PC-3 (cell line): ENCODE measurements around the gene LMX1A. TPM values are rescaled to one million over a fixed set of nuclear protein-coding genes. Genes with fewer than 3 reads are reported as not detected.

Source experiments
- ATAC-seq: fragments of 200-7000 bp; cut with Tn5 transposase; 2 replicates; pipeline ENCODE4 v1.9.1; 2020; ENCODE audit warnings: mild to moderate bottlenecking, moderate library complexity
- BruUV-seq: library from RNA; stranded (reverse); fragments of 400-500 nt; replicated peaks from 2 replicates; lab custom pipeline; 2021; lab: Mats Ljungman, UMichigan
- CTCF ChIA-PET: fragments of 300-600 bp; sonication (Branson Sonifier 250); formaldehyde crosslinking; loops from one replicate; lab custom pipeline; 2022; ENCODE audit warnings: antibody characterized with exemption; lab: Charles Lee
- POLR2A ChIA-PET: fragments of 300-600 bp; sonication (Branson Sonifier 250); formaldehyde crosslinking; loops from one replicate; lab custom pipeline; 2022; ENCODE audit warnings: antibody characterized with exemption; ENCODE audit not compliant: unreplicated experiment; lab: Charles Lee
- DNase-seq: peaks from one replicate; pipeline ENCODE4 v3.0.0-alpha.2; 2015
- H2AFZ ChIP-seq: fragments of 300-600 bp; sonication (generic); 2 replicates; pipeline ENCODE4 v1.6.0; 2016; ENCODE audit warnings: antibody characterized with exemption, low read length
- H3F3A ChIP-seq: fragments of 300-600 bp; sonication (generic); one replicate; pipeline ENCODE4 v1.6.0; 2017; ENCODE audit warnings: antibody characterized with exemption, low read length, control low read depth, mild to moderate bottlenecking; ENCODE audit not compliant: unreplicated experiment
- H3K27ac ChIP-seq: fragments of 300-600 bp; sonication (generic); 2 replicates; pipeline ENCODE4 v1.5.1; 2016; ENCODE audit warnings: mild to moderate bottlenecking, low read length
- H3K27me3 ChIP-seq: fragments of 300-600 bp; sonication (generic); 2 replicates; pipeline ENCODE4 v1.6.1; 2016; ENCODE audit warnings: low read length, mixed read lengths
- H3K36me3 ChIP-seq: fragments of 300-600 bp; sonication (generic); 2 replicates; pipeline ENCODE4 v1.6.1; 2016; ENCODE audit warnings: low read depth, mixed run types, low read length, mixed read lengths
- H3K4me1 ChIP-seq: fragments of 300-600 bp; sonication (generic); 2 replicates; pipeline ENCODE4 v1.5.1; 2016; ENCODE audit warnings: low read length; ENCODE audit not compliant: insufficient read depth
- H3K4me2 ChIP-seq: fragments of 300-600 bp; sonication (generic); 2 replicates; pipeline ENCODE4 v1.6.0; 2016; ENCODE audit warnings: low read length
- H3K4me3 ChIP-seq: fragments of 300-600 bp; sonication (generic); 2 replicates; pipeline ENCODE4 v1.5.1; 2016; ENCODE audit warnings: mild to moderate bottlenecking, low read length, mixed read lengths
- H3K79me2 ChIP-seq: fragments of 300-600 bp; sonication (generic); 2 replicates; pipeline ENCODE4 v1.6.1; 2017; ENCODE audit warnings: low read length, mixed read lengths
- H3K9ac ChIP-seq: fragments of 300-600 bp; sonication (generic); 2 replicates; pipeline ENCODE4 v1.6.0; 2016; ENCODE audit warnings: mild to moderate bottlenecking, low read length
- H3K9me2 ChIP-seq: fragments of 300-600 bp; sonication (generic); replicated peaks from 2 replicates; pipeline ENCODE4 v1.6.1; 2016; ENCODE audit warnings: mixed run types, low read length, mixed read lengths
- H3K9me3 ChIP-seq: fragments of 300-600 bp; sonication (generic); 2 replicates; pipeline ENCODE4 v1.6.1; 2016; ENCODE audit warnings: low read length, mixed read lengths
- H4K20me1 ChIP-seq: fragments of 300-600 bp; sonication (generic); 2 replicates; pipeline ENCODE4 v1.6.1; 2016; ENCODE audit warnings: low read length, mixed read lengths
- CTCF ChIP-seq: fragments of 300-600 bp; sonication (generic); conservative IDR thresholded peaks from 2 replicates; pipeline ENCODE4 v1.5.1; 2017; ENCODE audit warnings: antibody characterized with exemption, low read depth, mild to moderate bottlenecking, low read length
- EZH2 ChIP-seq: fragments of 300-600 bp; sonication (generic); IDR thresholded peaks from one replicate; pipeline ENCODE4 v1.6.1; 2017; ENCODE audit warnings: antibody characterized with exemption, mild to moderate bottlenecking, low read length; ENCODE audit not compliant: unreplicated experiment
- EZH2phosphoT487 ChIP-seq: fragments of 300-600 bp; sonication (generic); IDR thresholded peaks from 2 replicates; pipeline ENCODE4 v1.6.1; 2018; ENCODE audit warnings: mild to moderate bottlenecking, antibody characterized with exemption, low read length, borderline replicate concordance
- intact Hi-C: fragments of 100-400 bp; cut with micrococcal nuclease; formaldehyde crosslinking; loops from 2 replicates; pipeline ENCODE4 v1.9.0; 2023
- total RNA-seq: library from RNA; depleted of rRNA; stranded (reverse); fragments of >200 nt; gene quantifications from 2 replicates; pipeline ENCODE4 v1.2.3, GENCODE V29; 2014

Gene LMX1A
- total RNA-seq, 1 experiment from 2014 or later = not detected

- Histone ChIP-seq H3K79me2 (no peaks in the 10 kb centered on the region), H3K27me3 (peaks cover 5% of the 10 kb centered on the region; the same call in 1 of the 2 replicates), H3F3A (no peaks in the 10 kb centered on the region), H3K36me3 (no peaks in the 10 kb centered on the region), H3K27ac (no peak overlapping the region), H2AFZ (no peak overlapping the region), H3K9me2 (no peaks in the 10 kb centered on the region), H4K20me1 (no peaks in the 10 kb centered on the region), H3K4me2 (no peak overlapping the region), H3K9ac (no peak overlapping the region), H3K4me3 (no peak overlapping the region), H3K4me1 (no peaks in the 10 kb centered on the region), H3K9me3 (no peaks in the 10 kb centered on the region)
- no TSS peak for BruUV-seq
- ChIA-PET POLR2A (no interaction called here), CTCF (no interaction called here)
- DNase-seq (no peak), ATAC-seq (no peak)
- TF ChIP-seq EZH2phosphoT487 (no peak), CTCF (no peak), EZH2 (no peak)
- intact Hi-C loops = no loop called here
Measured at GRCh38 chr1:165248969-165249571, 107.4 kb downstream of the LMX1A start.

DNA sequence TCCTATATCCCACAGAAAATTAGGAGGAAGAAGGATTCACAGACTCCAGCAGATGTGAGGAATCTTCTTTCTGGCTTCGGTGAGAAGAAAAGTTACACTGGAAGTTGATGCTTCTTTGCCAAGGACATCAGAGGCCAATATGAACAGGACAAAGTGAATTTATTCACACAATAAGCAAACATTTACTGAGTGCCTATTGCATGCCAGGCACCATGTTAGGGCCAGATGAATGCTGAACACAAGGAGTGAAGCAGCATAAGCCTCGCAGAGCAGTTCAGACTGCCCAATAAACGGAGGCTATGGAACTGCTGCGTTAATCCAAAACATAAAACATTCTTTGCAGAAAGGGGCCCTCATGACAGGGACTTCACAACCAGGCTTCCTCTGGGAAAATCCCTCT lies 114.6 kb downstream of the LMX1A start:
- peaks cover 59% of the 10 kb centered on the region for H3K27me3 ChIP-seq
- POLR2A ChIA-PET = no interaction called here
- intact Hi-C loops = no loop called here
- H3K9me2 ChIP-seq = no peaks in the 10 kb centered on the region
- H3K27ac ChIP-seq = no peak overlapping the region
- DNase-seq = no peak
- no peak for ATAC-seq
- CTCF ChIA-PET = no interaction called here
- no peaks in the 10 kb centered on the region for H4K20me1 ChIP-seq
- H2AFZ ChIP-seq = no peak overlapping the region
- no peaks in the 10 kb centered on the region for H3K79me2 ChIP-seq
- H3K36me3 ChIP-seq = no peaks in the 10 kb centered on the region
- no TSS peak for BruUV-seq
- no peaks in the 10 kb centered on the region for H3F3A ChIP-seq
- H3K4me1 ChIP-seq = no peaks in the 10 kb centered on the region
- no peak overlapping the region for H3K4me2 ChIP-seq
- H3K9ac ChIP-seq = no peak overlapping the region
- H3K9me3 ChIP-seq = no peaks in the 10 kb centered on the region
- H3K4me3 ChIP-seq = no peak overlapping the region
- no peak for TF ChIP-seq EZH2
- no peak for TF ChIP-seq CTCF
- no peak for TF ChIP-seq EZH2phosphoT487

GRCh38 chr1:165241321-165241720 lies 115.2 kb downstream of the LMX1A start:
- Histone ChIP-seq H3K27ac (no peak overlapping the region), H3K4me1 (no peaks in the 10 kb centered on the region), H3K4me2 (no peak overlapping the region), H2AFZ (no peak overlapping the region), H4K20me1 (no peaks in the 10 kb centered on the region), H3F3A (no peaks in the 10 kb centered on the region), H3K4me3 (no peak overlapping the region), H3K27me3 (peaks cover 60% of the 10 kb centered on the region), H3K9ac (no peak overlapping the region), H3K9me2 (no peaks in the 10 kb centered on the region), H3K79me2 (no peaks in the 10 kb centered on the region), H3K36me3 (no peaks in the 10 kb centered on the region), H3K9me3 (no peaks in the 10 kb centered on the region)
- TF ChIP-seq EZH2phosphoT487 (no peak), EZH2 (no peak), CTCF (no peak)
- BruUV-seq = no TSS peak
- DNase-seq = no peak
- intact Hi-C loops = no loop called here
- POLR2A ChIA-PET = no interaction called here
- ATAC-seq = no peak
- CTCF ChIA-PET = no interaction called here
